PFSK-1 (cell line): ENCODE data around the gene RAB13.

Experiments used
- FOXP2 ChIP-seq: optimal IDR thresholded peaks from 2 replicates; pipeline ENCODE3; 2011; ENCODE audit warnings: borderline replicate concordance, control low read depth, inconsistent platforms; ENCODE audit not compliant: insufficient read depth; ENCODE audit errors: extremely low read length, extremely low read depth
- POLR2AphosphoS5 ChIP-seq: IDR thresholded peaks from 2 replicates; pipeline ENCODE4 v1.6.1; 2012; ENCODE audit warnings: low read depth, mild to moderate bottlenecking, control low read depth, low read length, moderate library complexity
- REST ChIP-seq, 2 experiments: IDR thresholded peaks; 2 replicates each; pipeline versions ENCODE4 v1.6.1 to v1.8.0; 2011 to 2012; ENCODE audit warnings: low read depth in 2 of 2, low read length in 2 of 2, control low read depth in 1 of 2, inconsistent platforms in 1 of 2, mild to moderate bottlenecking in 1 of 2, moderate library complexity in 1 of 2; ENCODE audit not compliant: insufficient read depth in 1 of 2
- SIN3A ChIP-seq: IDR thresholded peaks from 2 replicates; pipeline ENCODE4 v1.6.1; 2012; ENCODE audit warnings: mild to moderate bottlenecking, low read length, moderate library complexity, borderline replicate concordance; ENCODE audit not compliant: insufficient read depth
- TAF1 ChIP-seq: IDR thresholded peaks from 2 replicates; pipeline ENCODE4 v1.6.1; 2012; ENCODE audit warnings: low read length, control low read depth, borderline replicate concordance; ENCODE audit not compliant: insufficient read depth

DNA sequence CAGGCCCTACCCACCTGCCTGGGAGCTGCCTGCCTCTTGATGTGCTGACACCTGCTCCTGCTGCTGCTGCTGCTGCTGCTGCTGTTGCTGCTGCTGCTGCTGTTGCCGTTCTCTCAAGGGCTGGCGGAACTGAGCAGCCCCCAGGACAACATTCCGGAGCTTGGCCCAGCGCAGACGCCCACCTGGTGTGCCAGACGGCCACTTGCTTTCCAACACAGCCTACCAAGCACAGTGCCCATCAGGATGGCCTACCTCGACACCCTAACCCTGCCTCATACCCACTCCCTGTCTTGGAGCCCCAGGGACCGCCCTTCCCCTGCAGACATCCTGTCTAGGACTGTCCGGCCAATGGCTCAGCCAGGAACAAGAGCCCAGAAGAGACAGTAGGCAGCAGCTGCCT, 51.4 kb downstream of the RAB13 start:
- no peak for TF ChIP-seq SIN3A
- no peak for TF ChIP-seq TAF1
- TF ChIP-seq POLR2AphosphoS5 = no peak
- no peak for TF ChIP-seq REST (IDR thresholded peaks at IDR 0.05; ENCODE audit: insufficient read depth in 1 of 2, low read depth in 2 of 2, low read length in 2 of 2)
- no peak for TF ChIP-seq FOXP2
